ENCODE results near the gene ATXN2.
"Not testable (repeated sequence)": the region's sequence is repeated elsewhere in the genome, so short reads cannot be mapped to it uniquely, and the experiment has no call there.

The ATXN2 gene

DNA sequence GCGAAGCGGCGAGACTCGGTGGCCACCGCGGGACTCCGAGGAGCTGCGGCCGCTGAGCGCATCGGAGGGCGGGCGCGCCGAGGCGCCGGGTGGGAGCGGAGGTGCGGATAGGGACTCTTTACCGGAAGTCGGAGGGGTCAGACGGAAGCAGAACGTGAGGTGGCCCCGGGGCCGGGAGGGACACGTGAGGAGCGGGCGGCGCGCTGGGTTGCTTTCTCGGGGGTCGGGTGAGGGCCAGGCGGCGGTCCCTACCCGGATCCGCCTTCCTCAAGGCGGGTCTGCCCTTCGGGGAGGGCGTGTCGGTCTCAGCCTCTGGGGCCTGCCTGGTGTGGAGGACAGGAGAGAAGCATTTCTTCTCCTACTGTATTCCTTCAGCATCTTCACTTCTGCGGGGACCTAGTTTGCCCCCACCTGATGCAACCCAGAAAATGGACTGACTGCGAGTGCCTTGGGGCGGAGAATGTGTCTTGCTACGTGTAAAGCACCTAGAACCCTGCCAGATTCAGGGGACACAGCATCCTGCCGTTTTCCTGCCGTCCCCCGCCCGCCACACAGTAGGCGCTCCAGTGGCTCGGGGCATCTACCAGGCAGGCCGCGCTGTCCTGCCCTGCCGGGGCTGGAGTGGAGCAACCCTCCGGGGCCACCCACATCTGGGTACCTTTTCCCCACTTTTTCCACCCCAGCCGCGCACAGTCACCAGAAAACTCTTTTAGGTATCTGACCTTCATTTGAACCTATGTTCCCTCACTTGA is 514 bp upstream of the ATXN2 start:
- TF ChIP-seq, protein P1, sequence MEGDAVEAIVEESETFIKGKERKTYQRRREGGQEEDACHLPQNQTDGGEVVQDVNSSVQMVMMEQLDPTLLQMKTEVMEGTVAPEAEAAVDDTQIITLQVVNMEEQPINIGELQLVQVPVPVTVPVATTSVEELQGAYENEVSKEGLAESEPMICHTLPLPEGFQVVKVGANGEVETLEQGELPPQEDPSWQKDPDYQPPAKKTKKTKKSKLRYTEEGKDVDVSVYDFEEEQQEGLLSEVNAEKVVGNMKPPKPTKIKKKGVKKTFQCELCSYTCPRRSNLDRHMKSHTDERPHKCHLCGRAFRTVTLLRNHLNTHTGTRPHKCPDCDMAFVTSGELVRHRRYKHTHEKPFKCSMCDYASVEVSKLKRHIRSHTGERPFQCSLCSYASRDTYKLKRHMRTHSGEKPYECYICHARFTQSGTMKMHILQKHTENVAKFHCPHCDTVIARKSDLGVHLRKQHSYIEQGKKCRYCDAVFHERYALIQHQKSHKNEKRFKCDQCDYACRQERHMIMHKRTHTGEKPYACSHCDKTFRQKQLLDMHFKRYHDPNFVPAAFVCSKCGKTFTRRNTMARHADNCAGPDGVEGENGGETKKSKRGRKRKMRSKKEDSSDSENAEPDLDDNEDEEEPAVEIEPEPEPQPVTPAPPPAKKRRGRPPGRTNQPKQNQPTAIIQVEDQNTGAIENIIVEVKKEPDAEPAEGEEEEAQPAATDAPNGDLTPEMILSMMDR (IDR thresholded peaks at IDR 0.05; ENCODE audit: control extremely low read depth, extremely low read depth, low read depth, missing control alignments) = no peak
- ChIA-PET POLR2A (interaction anchor here (0.6 kb wide), 1 partner anchor 19 kb away, joined by 5 read pairs; no protein-coding TSS in a partner anchor), CTCF (no interaction called here)
- DNase-seq (ENCODE audit: extremely low spot score) = peak; percentile 92

DNA sequence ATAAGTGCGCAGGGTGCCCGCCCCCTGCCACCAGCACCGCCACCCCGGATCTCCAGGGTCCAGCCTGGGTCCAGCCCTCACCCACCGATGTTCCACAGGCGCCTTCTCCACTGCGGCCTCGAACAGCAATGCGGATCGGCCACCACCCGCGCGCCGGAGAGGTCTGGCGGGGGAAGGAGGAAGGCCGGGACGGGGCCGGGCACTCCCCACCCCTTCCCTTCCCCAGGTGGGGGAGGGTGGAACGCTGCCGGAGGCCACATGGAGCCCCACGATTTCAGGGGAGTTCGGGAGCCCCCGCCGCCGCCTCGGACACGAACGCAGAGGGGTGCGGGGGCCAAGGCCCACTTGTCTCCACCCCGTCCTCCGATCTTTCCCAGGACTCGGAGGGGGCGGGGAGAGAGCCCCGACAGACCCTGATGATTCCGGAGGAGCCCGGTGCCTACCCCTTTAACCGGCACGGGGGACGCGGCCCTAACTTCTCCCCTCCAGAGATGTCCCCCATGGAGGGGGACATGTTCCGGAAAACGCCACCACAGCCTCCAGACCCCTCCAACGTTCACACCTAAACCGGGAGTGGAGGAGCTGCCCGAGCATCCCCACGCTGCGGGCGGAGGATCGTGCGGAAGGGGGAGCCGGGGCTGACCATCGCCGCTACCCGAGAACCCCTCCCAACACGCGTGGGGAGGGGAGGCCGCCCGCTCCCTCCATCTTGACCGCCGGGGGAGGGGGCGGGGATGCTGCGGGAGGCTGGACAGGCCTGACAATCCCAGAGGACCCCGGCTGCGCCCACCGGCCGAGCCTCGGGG is 1.1 kb downstream of the ATXN2 start:
- peak; percentile 55 for DNase-seq (ENCODE audit: extremely low spot score)
- POLR2A ChIA-PET = no interaction called here
- CTCF ChIA-PET = no interaction called here
- TF ChIP-seq, protein P1 (IDR thresholded peaks at IDR 0.05; ENCODE audit: control extremely low read depth, extremely low read depth, low read depth, missing control alignments) = no peak

DNA sequence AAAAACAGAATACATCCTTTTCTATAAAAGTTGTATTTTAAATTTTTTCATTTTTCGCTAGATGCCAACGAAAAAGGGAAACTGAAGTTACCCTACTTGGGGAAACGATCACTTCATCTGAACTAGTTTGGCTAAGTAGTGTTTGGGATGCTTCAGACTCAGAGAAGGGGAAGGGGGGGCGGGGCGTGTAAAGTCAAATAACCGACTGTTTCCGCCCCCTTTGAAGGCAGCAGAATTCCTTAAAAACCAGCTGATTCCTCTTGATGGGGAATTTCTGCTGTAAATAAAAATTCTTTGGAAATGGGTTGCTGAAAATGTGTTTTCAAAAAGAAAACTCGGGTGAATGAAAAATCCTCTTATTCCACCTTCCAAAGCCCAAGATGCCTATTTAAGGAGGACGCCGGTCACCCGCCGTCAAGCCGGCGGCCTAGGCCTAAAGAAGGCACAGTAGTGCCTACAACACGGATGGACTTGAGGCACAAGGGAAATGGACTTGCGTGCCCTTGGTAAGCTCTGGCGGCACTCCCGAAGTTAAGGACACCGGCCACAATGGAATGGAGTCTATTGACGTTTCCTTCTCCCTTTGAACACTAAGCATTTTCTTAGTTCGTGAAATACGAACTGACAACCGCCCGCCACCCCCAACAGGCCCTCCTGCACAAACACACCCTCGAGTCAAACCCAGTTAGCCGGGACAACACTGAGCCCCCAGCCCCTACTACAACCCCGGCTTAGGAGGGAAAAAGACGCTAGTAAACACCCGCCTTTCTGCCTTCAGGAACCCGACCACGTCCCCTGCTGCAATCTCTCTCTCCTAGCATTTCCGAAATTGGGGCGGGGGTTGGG is 1.9 kb downstream of the ATXN2 start:
- TF ChIP-seq, protein P1 (IDR thresholded peaks at IDR 0.05; ENCODE audit: control extremely low read depth, extremely low read depth, low read depth, missing control alignments) = no peak
- ChIA-PET POLR2A (no interaction called here), CTCF (no interaction called here)
- DNase-seq (ENCODE audit: extremely low spot score) = peak; percentile 24

DNA sequence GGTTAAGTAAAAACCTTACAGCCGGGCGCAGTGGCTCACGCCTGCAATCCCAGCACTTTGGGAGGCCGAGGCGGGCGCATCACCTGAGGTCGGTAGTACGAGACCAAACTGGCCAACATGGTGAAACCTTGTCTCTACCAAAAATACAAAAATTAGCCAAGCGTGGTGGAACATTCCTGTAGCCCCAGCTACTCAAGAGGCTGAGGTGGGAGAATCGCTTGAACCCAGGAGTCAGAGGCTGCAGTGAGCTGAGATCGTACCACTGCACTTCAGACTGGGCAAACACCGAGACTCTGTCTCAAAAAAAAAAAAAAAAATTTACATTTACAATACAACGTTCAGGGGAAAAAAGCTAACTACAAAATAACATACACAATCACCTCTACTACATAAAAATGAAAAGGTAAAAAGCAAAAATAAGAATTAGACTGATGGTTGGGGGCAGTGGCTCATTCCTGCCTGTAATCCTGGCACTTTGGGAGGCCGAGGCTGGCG is 3.7 kb downstream of the ATXN2 start:
- DNase-seq (ENCODE audit: extremely low spot score); POLR2A ChIA-PET: not testable (repeated sequence)
- CTCF ChIA-PET = interaction anchor here (1.3 to 2.9 kb wide), 2 partner anchors 9 to 10 kb away, joined by 3 to 10 read pairs; no protein-coding TSS in a partner anchor

DNA sequence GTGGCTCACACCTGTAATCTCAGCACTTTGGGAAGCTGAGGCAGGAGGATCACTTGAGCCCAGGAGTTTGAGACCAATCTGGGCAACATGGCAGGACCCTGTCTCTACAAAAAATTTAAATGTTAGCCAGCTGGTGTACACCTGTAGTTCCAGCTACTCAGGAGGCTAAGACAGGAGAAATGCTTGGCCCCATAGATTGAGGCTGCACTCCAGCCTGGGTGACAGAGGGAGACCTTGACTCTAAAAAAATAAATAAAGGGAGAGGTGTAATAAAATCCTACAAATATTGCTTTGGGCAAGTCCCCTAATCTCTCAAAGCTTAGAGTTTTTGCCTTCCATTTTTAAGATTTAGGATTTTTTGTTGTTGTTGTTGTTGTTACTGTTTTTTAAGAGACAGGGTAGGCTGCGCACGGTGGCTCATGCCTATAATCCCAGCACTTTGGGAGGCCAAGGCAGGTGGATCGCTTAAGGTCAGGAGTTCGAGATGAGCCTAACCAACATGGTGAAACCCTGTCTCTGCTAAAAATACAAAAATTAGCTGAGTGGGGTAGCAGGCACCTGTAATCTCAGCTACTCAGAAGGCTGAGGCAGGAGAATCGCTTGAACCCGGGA is 7.6 kb downstream of the ATXN2 start:
- CTCF ChIA-PET = interaction anchor here (1.2 to 3.2 kb wide), 4 partner anchors 13 to 195 kb away, joined by 3 to 12 read pairs (median 3); no protein-coding TSS in a partner anchor
- POLR2A ChIA-PET; DNase-seq (ENCODE audit: extremely low spot score): not testable (repeated sequence)

DNA sequence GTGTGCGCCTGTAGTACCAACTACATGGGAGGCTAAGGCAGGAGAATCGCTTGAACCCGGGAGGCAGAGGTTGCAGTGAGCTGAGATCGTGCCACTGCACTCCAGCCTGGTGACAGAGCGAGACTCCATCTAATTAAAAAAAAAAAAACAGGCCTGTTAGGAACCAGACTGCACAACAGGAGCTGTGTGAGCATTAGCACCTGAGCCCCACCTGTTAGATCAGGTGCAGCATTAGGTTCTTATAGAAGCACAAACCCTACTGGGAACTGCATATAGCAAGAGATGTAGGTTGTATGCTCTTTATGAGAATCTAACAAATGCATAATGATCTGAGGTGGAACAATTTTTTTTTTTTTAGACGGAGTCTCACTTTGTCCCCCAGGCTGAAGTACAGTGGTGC is 8.6 kb downstream of the ATXN2 start:
- ChIA-PET POLR2A (no interaction called here), CTCF (interaction anchor here (1.3 kb wide), 1 partner anchor 16 kb away, joined by 3 read pairs; no protein-coding TSS in a partner anchor)
- TF ChIP-seq, protein P1 (IDR thresholded peaks at IDR 0.05; ENCODE audit: control extremely low read depth, extremely low read depth, low read depth, missing control alignments) = no peak
- DNase-seq (ENCODE audit: extremely low spot score) = no peak

DNA sequence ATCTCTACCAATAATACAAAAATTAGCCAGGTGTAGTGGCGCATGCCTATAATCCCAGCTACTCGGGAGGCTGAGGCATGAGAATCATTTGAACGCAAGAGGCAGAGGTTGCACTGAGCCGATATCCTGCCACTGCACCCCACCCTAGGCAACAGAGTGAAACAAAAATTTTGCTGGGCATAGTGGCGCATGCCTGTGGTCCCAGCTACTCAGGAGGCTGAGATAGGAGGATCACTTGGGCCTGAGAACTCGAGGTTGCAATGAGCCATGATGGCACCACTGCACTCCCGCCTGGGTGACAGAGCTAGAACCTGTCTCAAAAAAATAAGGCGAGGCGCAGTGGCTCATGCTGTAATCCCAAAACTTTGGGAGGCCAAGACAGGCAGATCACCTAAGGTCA is 9.5 kb downstream of the ATXN2 start:
- ChIA-PET CTCF (no interaction called here), POLR2A (interaction anchor here (0.7 kb wide), 1 partner anchor 143 kb away, joined by 3 read pairs; no protein-coding TSS in a partner anchor)
- no peak for DNase-seq (ENCODE audit: extremely low spot score)
- TF ChIP-seq, protein P1 (IDR thresholded peaks at IDR 0.05; ENCODE audit: control extremely low read depth, extremely low read depth, low read depth, missing control alignments) = no peak
